Body of pancreas (tissue), 4 donors: ENCODE data around the gene PEX1. TPM values are rescaled to one million over a fixed set of nuclear protein-coding genes. Genes with fewer than 3 reads are reported as not detected.

Source experiments
- ATAC-seq: fragments of 150-250 bp; one replicate; pipeline ENCODE4 v1.9.1; 2016
- DNase-seq, 4 donors: peaks; one replicate each; pipeline ENCODE4 v3.0.0-alpha.2; 2019
- H3K27ac ChIP-seq, 4 donors: fragments of 200-600 bp; sonication (generic); 1 replicate in 3 of 4; 2 replicates in 1 of 4; pipeline versions ENCODE4 v1.5.1 to v1.6.1; 2016 to 2019; ENCODE audit warnings: mild to moderate bottlenecking in 1 of 4, mixed read lengths in 1 of 4, moderate library complexity in 1 of 4
- H3K27me3 ChIP-seq, 2 donors: fragments of 200-600 bp; sonication (generic); one replicate each; pipeline ENCODE4 v1.6.0; 2016; ENCODE audit warnings: mild to moderate bottlenecking in 1 of 2
- H3K36me3 ChIP-seq, 2 donors: fragments of 200-600 bp; sonication (generic); replicated peaks in 1 of 2; 2 replicates each; pipeline ENCODE4 v1.5.1; 2016; ENCODE audit warnings: low read depth in 2 of 2; ENCODE audit not compliant: insufficient read depth in 1 of 2
- H3K4me1 ChIP-seq: fragments of 200-600 bp; sonication (generic); one replicate; pipeline ENCODE4 v1.6.0; 2016
- H3K4me3 ChIP-seq, 2 donors: fragments of 200-600 bp; sonication (generic); 1 replicate in 1 of 2; 2 replicates in 1 of 2; pipeline ENCODE4 v1.5.1; 2016 to 2019
- H3K9me3 ChIP-seq, 3 donors: fragments of 200-600 bp; sonication (generic); 1 replicate in 2 of 3; 2 replicates in 1 of 3; pipeline ENCODE4 v1.5.1; 2016
- POLR2A ChIP-seq, 3 donors: fragments of 450-650 bp; IDR thresholded peaks; one replicate each; pipeline ENCODE4 v1.6.1; 2016; ENCODE audit warnings: antibody characterized with exemption in 3 of 3, mild to moderate bottlenecking in 2 of 3
- WGBS, 2 donors: methylation state at CpG; one replicate each; pipeline ENCODE4 v1.1.5; 2017; 5-methylcytosine and 5-hydroxymethylcytosine counted together
- intact Hi-C: fragments of 100-400 bp; cut with DNase I; formaldehyde crosslinking; loops from one replicate; pipeline ENCODE4 v1.15.1; 2023
- total RNA-seq, 2 donors: library from RNA; depleted of rRNA; stranded (reverse); fragments of >200 nt; gene quantifications; one replicate each; pipeline ENCODE4 v1.1.0, GENCODE V29; 2016
- TF ChIP-seq, protein P1 (sequence below), 7 experiments: fragments of 450-650 bp in 4 of 7; fragments of 200-600 bp in 3 of 7; sonication (generic) in 3 of 7; IDR thresholded peaks; one replicate each; pipeline ENCODE4 v1.5.1; 2016 to 2019; ENCODE audit warnings: antibody characterized with exemption in 7 of 7

Gene PEX1
- 10 to 100 TPM; 13.8 to 18.9 TPM for total RNA-seq

DNA sequence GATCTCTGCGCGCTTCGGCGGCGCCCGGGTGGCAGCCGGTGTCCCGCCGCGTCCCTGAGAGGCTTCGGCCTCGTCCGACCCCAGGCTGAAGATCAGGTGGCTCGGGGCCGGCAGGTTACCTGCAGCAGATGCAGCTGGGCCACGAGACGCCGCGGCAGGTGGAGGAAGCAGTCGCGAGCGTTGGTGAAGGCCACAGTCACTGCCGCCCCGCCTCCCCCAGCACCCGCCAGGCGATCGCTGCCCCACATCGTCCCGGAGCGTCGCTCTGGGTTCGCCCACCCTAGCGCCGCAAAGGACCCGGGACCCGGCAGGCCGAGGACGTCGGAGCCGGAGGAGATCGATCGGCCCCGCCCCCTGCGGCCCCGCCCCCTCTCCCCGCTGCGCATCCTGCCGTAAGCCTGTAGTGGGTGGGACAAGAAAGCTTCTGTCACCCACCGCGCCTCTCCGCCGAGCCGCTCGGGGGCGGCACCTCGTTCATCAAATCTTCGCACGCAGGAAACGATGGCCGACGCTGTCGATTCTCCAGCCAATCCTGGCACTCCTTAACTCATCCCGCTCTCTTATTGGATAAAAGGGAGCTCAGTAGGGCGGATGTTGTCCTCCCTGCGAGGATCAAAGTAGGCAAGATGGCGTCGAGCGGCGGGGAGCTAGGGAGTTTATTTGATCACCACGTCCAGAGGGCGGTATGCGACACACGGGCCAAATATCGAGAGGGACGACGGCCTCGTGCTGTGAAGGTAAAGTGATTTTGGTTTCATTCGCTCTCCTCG, at the start of gene PEX1, which contains the start of gene RBM48:
Gene PEX1, minus strand, starts transcription at position 333 of the 770 bp plus-strand sequence. Its CDS starts 85 bp downstream, at position 248.
Gene RBM48, plus strand, starts transcription at position 608 of the 770 bp plus-strand sequence. Its CDS starts 19 bp downstream, at position 627.
- H3K9me3 ChIP-seq, result no peaks in the 10 kb centered on the region
- DNase-seq (peak; percentile 96 to 98 (median 96)), ATAC-seq (peak; percentile 99)
- H3K4me1 ChIP-seq, result peaks cover 23% of the 10 kb centered on the region
- H3K4me3 ChIP-seq, result peak within 1 kb of the TSS; percentile 43 to 78
- intact Hi-C loops, result no loop called here
- peak within 1 kb of the TSS; percentile 64 to 86 (median 76) for H3K27ac ChIP-seq
- 0% methylated on average over 26 to 77 of the region's 79 CpGs for WGBS, 2 donors
- peaks cover 0 to 14% of the 10 kb centered on the region in 2 donors for H3K36me3 ChIP-seq
- TF ChIP-seq, protein P1, sequence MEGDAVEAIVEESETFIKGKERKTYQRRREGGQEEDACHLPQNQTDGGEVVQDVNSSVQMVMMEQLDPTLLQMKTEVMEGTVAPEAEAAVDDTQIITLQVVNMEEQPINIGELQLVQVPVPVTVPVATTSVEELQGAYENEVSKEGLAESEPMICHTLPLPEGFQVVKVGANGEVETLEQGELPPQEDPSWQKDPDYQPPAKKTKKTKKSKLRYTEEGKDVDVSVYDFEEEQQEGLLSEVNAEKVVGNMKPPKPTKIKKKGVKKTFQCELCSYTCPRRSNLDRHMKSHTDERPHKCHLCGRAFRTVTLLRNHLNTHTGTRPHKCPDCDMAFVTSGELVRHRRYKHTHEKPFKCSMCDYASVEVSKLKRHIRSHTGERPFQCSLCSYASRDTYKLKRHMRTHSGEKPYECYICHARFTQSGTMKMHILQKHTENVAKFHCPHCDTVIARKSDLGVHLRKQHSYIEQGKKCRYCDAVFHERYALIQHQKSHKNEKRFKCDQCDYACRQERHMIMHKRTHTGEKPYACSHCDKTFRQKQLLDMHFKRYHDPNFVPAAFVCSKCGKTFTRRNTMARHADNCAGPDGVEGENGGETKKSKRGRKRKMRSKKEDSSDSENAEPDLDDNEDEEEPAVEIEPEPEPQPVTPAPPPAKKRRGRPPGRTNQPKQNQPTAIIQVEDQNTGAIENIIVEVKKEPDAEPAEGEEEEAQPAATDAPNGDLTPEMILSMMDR (IDR thresholded peaks at IDR 0.05), result peak; percentile 24 to 88 (median 39)
- peak; percentile 11 to 79 (median 76) for TF ChIP-seq POLR2A (IDR thresholded peaks at IDR 0.05)
- no peaks in the 10 kb centered on the region for H3K27me3 ChIP-seq

GRCh38 chr7:92576296-92576695, 48.0 kb upstream of the PEX1 start:
- no peak for ATAC-seq
- 78 to 89% methylated on average over 3 of the region's 3 CpGs for WGBS, 2 donors

GRCh38 chr7:92569137-92569536, 40.8 kb upstream of the PEX1 start:
- 64 to 79% methylated on average over 4 of the region's 4 CpGs for WGBS, 2 donors
- TF ChIP-seq, protein P1 (IDR thresholded peaks at IDR 0.05), result no peak
- TF ChIP-seq POLR2A (IDR thresholded peaks at IDR 0.05), result no peak
- H3K27ac ChIP-seq, result no peak overlapping the region
- H3K27me3 ChIP-seq, result no peaks in the 10 kb centered on the region
- no peak for DNase-seq
- no peaks in the 10 kb centered on the region for H3K9me3 ChIP-seq
- peaks cover 0 to 21% of the 10 kb centered on the region in 2 donors for H3K36me3 ChIP-seq
- H3K4me1 ChIP-seq, result no peaks in the 10 kb centered on the region
- no peak overlapping the region for H3K4me3 ChIP-seq
- ATAC-seq, result no peak
- intact Hi-C loops, result no loop called here

More at GRCh38 chr7:92576296-92576695, 48.0 kb upstream of the PEX1 start:
- Histone ChIP-seq H3K27me3 (no peaks in the 10 kb centered on the region), H3K27ac (no peak overlapping the region), H3K9me3 (no peaks in the 10 kb centered on the region), H3K4me3 (no peak overlapping the region), H3K36me3 (peaks cover 19 to 24% of the 10 kb centered on the region in 2 donors), H3K4me1 (peaks cover 8% of the 10 kb centered on the region)
- no peak for DNase-seq
- TF ChIP-seq, protein P1 (IDR thresholded peaks at IDR 0.05), result no peak
- no peak for TF ChIP-seq POLR2A (IDR thresholded peaks at IDR 0.05)
- intact Hi-C loops, result no loop called here

DNA sequence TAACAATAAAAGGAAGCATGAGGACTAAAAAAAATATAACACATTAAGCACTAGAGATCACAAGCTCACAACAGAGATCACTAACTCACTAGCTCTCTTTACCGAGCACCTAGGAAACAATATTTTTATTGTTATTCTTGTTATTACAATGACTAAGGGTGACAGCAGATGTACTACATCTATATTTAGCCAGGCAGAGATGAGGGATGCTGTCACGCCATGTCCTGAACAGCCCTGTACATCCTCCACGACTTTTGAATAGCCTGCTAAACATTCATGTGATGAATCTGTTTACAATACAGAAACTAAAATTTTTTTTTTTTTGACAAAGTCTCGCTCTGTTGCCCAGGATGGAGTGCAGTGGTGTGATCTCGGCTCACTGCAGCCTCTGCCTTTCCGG, 39.1 kb upstream of the PEX1 start:
- ATAC-seq (no peak), DNase-seq (no peak)
- Histone ChIP-seq H3K9me3 (no peaks in the 10 kb centered on the region), H3K27me3 (no peaks in the 10 kb centered on the region), H3K36me3 (peaks cover 0 to 27% of the 10 kb centered on the region in 2 donors), H3K27ac (no peak overlapping the region), H3K4me3 (no peak overlapping the region), H3K4me1 (no peaks in the 10 kb centered on the region)
- intact Hi-C loops, result no loop called here
- no peak for TF ChIP-seq POLR2A (IDR thresholded peaks at IDR 0.05)
- TF ChIP-seq, protein P1 (IDR thresholded peaks at IDR 0.05), result no peak
- 93 to 94% methylated on average over 6 of the region's 6 CpGs for WGBS, 2 donors
